GM19395 (cell line): Measurements from ENCODE around the gene ITGA1.
A peak's percentile ranks its signal among the peaks of the same experiment; 100 is the strongest.

Experiments used
- ATAC-seq: cut with Tn5 transposase; IDR thresholded peaks from one replicate; pipeline ENCODE4 v1.9.1; 2021; ENCODE audit warnings: mild to moderate bottlenecking, moderate library complexity; ENCODE audit not compliant: unreplicated experiment

The ITGA1 gene

DNA sequence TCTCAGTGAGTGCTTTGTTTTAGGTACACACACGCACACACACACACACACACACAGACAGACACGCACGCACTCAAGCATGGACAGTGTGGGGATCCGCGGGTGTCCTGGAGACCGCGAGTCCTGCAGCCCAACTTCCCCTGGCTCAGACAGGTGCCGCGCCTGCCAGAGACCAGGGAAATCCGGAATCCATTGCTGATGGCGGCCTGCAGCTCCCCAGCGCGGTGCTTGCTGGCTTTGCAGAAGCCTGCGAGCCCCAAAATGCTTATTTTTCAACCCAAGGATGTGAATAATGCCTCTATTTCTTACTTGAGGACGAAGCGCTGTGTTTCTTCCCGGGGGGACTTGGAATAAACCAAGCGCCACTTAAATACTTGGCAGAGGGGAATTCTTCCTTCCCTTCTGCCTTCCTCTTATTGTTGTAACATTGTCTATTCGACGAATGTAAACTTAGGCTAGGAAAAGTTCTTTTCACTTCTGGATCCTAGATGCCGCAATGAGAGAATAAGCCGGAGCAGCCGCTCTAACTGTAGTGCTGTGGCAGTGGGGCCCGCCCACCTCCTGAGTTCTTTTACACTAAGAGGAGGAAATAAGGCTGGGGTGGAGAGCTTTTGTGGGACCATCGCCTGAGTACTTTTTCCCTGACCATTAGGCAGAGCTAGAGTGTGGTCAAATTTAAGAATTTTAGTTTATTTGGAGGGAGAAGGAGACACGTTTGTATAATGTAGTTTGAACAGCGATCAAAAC is 202.2 kb downstream of the ITGA1 start:
- peak; percentile 21 for ATAC-seq

DNA sequence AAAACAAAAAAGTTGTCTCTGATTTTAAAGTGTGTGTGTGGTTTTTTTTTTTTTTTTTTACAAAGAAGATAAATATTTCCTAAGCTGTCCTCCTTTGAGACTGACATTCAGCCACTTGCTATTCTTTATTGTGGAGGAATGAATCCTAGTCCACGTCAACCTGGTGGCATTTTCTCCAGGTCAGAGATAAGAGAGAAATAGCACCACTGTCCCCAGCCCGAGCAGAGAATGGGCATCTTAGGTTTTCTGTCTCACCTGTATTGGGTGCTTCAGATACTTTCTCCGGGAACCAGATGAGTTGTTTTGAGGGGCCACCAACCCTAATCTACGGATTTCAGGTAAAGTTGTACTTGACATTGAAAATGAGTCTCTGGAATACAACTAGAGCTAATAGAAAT is 202.8 kb downstream of the ITGA1 start:
- ATAC-seq = no peak

GRCh38 chr5:52993367-52993766 is 205.7 kb downstream of the ITGA1 start:
- ATAC-seq = no peak

DNA sequence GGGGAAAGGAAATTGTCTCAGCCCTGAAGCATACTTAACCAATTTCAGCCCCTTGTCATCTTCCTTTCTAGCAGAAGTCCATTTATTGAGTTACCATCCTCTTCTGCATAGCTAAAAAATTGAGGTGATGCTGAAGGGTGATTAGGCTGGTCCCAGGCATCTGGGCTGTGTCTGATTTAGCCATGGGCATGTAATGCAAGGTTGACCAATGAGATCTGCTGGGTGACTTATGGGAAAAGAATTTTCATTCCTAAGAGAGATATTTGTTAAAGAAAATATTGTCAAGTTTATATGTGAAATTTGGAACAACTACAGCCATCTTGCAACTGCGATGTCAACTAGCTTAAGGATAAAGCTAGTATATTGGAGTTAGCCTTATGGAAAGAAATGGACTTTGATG is 206.6 kb downstream of the ITGA1 start:
- ATAC-seq = no peak

GRCh38 chr5:52995095-52995494 is 207.4 kb downstream of the ITGA1 start:
- ATAC-seq = no peak

DNA sequence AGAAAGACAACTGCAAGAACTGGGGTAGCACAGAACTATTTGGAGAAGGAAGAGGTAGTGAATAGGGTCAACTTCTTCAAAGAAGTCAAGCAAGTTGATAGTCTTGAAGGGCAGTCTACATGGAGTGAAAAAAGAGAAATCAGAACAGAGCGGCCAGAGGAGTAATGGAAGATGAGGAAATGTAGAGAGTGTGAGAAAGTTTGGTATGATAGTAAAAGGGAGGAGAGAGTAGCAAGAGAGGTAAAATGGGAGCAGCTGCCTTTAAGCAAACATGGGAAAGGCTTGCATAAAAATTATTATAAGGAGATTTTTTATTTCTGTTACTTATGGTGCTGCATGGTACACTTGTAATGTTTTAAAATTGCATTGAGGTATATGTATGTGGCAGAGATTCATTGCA is 208.2 kb downstream of the ITGA1 start:
- no peak for ATAC-seq

DNA sequence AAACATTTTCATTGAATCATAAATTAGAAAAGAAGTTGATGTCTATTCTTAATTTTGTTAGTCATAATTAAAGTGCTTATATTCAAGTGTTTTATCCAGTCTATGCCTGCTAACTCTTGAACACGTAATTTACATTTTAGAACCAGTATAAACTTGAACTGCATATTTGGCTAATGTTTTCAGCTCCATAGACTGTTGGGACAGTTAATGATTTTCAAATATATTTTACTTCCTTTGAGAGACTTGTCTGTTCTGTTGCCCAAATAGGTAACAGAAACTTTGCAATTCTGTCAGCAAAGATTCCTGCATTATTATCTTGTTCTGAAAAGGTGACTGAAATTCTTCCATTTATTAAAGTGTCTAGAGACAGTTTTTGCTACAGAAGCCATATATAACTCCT is 209.3 kb downstream of the ITGA1 start:
- no peak for ATAC-seq

DNA sequence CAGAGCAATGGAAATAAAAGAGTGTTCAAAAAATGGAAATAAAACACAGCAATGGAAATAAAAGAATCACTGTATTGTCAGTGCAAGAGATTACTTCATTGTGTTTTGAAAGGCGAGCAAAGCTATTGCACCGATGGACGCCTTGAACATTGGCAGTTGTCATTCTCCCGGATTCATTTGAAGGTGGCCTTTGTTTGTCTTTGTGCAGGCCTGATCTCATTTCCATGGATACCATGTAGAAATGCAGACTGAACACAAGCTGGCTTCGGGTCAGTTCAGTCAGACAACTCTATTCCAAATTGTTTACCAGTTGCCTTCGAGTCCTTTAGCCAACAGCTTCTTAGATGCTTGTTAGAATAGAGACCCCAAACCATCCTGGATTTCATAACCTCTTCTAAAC is 209.7 kb downstream of the ITGA1 start:
- no peak for ATAC-seq

DNA sequence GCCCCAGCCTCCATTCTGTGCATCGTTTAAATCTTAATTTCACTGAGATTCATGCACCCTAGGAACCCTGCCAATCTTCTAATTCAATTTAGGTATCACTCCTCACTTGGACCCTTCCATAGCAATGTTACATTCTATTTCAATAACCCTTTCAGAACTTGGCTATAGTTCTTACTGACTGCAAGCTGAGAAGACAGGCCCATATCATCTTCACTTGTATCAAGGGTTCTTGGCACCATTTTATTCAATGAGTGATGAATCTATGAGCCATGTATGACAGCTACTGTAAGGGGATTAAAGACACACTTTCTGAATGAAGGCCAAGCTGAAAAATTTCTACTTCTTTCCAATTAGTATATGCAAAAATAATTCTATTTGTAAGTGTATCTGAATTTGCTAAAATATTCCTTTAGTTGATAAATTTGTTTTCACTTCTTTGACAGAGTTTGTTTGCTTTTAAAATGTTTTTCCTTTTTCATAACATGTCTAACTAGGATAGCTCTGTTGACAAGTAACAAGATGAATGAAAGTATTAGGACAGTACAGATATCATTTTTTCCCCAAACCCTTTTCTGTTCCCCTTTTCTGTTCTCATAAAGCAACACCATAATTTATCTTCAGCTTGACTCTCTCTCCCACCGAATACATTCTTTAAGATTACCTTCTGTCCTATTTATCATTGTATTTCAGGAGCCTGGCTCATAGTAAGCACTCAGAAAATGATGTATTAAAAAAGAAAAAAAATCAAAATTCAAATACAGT is 211.0 kb downstream of the ITGA1 start:
- peak; percentile 90 for ATAC-seq

GRCh38 chr5:52999344-52999949 is 211.7 kb downstream of the ITGA1 start:
- ATAC-seq = peak; percentile 54

GRCh38 chr5:53001541-53001940 is 213.8 kb downstream of the ITGA1 start:
- ATAC-seq = no peak

GRCh38 chr5:53002491-53002890 is 214.8 kb downstream of the ITGA1 start:
- ATAC-seq = no peak

DNA sequence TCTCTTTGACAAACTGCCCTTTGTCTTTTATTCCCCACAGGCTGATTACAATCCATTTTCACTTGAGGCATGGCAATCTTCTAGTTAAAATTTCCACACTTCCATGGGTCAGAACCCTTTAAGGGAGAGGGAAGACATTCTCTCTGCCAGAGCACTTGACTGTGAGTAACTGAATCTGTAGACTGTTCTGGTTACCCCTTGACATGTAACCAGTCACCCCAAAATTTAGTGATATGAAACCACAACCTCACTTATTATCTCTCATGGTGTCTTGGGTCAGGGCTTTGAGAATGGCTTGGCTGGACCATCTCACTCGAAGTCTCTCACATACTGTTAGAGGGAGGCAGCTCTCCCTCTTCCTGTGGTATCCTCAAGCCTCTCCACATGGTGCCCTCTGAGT is 215.4 kb downstream of the ITGA1 start:
- ATAC-seq = no peak

DNA sequence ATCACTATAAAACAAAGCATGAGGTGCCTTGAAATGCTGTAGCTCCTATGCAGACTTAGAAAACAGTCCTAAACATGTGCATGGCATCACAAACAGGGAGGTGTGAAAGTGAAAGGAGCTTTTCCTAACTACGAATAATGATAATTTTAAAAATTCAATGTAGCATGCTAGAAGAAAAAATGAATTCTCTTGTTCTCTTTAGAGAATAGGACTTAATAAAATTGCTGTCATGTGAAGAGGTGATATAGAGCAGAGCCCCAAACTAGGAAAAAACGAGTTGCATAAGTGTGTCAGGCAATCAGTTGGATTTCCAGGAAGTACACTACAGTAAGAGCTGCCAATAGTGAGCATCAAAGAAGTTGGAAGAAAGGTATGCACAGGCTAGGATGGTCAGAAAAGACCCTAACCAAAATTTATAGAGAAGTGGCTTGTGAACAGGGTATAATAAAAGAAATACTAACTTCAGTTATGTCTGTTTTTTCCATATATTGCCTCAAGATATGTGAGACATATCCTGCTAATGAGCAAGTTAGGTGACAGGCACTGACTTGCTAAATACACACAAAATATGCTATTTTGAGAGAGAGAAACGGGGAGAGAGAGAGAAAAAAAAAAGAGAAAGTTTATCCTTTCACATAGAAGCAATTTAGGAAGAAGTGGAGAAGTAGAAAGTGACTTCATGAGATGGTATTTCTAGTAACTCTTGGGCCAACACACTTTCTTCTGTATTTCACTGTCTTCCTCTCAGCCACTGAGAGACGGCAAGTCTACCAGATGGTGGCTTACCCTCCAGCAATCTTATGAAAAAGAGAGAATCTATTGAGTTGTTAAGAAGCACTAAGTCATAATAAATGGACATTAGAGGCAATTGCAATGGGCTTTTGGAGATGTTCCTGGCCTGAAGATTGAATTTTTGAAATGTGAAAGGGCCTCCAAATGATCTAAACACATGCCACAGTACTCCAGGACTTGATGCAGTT is 219.5 kb downstream of the ITGA1 start:
- ATAC-seq = no peak

DNA sequence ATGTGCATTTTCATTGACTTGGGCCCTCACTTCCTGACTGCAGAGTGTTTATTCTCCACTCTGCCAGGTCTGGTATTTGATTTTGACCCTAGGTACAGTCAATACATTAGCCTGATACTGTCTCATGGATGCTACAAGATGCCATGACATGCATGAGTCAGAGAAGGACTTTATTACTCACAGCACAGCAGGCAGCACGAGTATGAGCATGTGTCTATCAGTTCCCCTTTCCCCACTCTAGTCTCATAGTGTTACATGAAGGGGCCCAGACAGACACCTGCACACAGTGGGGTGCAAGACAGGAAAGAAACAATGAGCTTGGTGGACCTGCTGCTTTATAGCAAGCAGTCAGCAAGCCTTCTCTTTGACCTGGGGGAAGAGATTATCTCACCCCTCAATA is 221.0 kb downstream of the ITGA1 start:
- ATAC-seq = peak; percentile 95
